HepG2 (cell line): Measurements from ENCODE around the gene ASPRV1. TPM values are rescaled to one million over a fixed set of nuclear protein-coding genes. Genes with fewer than 3 reads are reported as not detected.

Experiments used
- ETV5 ChIP-seq: IDR thresholded peaks from 2 replicates; pipeline ENCODE4 v1.6.1; 2018; ENCODE audit warnings: missing biosample characterization, missing genetic modification reagents, inconsistent platforms, borderline replicate concordance
- FOXA3 ChIP-seq: IDR thresholded peaks from 2 replicates; pipeline ENCODE4 v1.6.1; 2016; ENCODE audit warnings: missing genetic modification reagents, missing compliant biosample characterization
- HNF4A ChIP-seq: sonication (generic); formaldehyde crosslinking; IDR thresholded peaks from 2 replicates; pipeline ENCODE4 v1.4.0; 2020; ENCODE audit warnings: missing genetic modification reagents
- HOXA9 ChIP-seq: sonication (generic); formaldehyde crosslinking; IDR thresholded peaks from 2 replicates; pipeline ENCODE4 v1.8.1; 2022; ENCODE audit warnings: missing genetic modification reagents, mild to moderate bottlenecking, moderate library complexity, borderline replicate concordance
- KLF16 ChIP-seq, 2 experiments: sonication (generic) in 1 of 2; formaldehyde crosslinking in 1 of 2; IDR thresholded peaks; 2 replicates each; pipeline versions ENCODE4 v1.6.1 to v1.8.0; 2016 to 2023; ENCODE audit warnings: missing genetic modification reagents in 2 of 2, missing compliant biosample characterization in 1 of 2
- MBD4 ChIP-seq: IDR thresholded peaks from 2 replicates; pipeline ENCODE4 v1.6.1; 2012; ENCODE audit warnings: low read length, inconsistent platforms, borderline replicate concordance
- MTF1 ChIP-seq: sonication (generic); formaldehyde crosslinking; IDR thresholded peaks from 2 replicates; pipeline ENCODE4 v1.5.0; 2020; ENCODE audit warnings: missing genetic modification reagents
- MXI1 ChIP-seq: IDR thresholded peaks from 3 replicates; pipeline ENCODE4 v1.6.1; 2012; ENCODE audit warnings: low read depth, low read length, inconsistent platforms, borderline replicate concordance
- PITX1 ChIP-seq: sonication (generic); formaldehyde crosslinking; IDR thresholded peaks from 2 replicates; pipeline ENCODE4 v1.5.1; 2020; ENCODE audit warnings: mild to moderate bottlenecking, missing genetic modification reagents
- PTBP1 ChIP-seq: fragments of 200-400 bp; formaldehyde crosslinking; IDR thresholded peaks from 2 replicates; pipeline ENCODE4 v1.6.1; 2018; ENCODE audit warnings: low read length, low read depth; ENCODE audit not compliant: poor library complexity, severe bottlenecking
- SMARCE1 ChIP-seq: fragments of 450-650 bp; IDR thresholded peaks from 2 replicates; pipeline ENCODE4 v1.6.1; 2017; ENCODE audit warnings: borderline replicate concordance
- SNAPC4 ChIP-seq: sonication (generic); formaldehyde crosslinking; IDR thresholded peaks from 2 replicates; pipeline ENCODE4 v1.4.0; 2020; ENCODE audit warnings: mild to moderate bottlenecking, missing genetic modification reagents
- SRY ChIP-seq: sonication (generic); formaldehyde crosslinking; IDR thresholded peaks from 2 replicates; pipeline ENCODE4 v1.8.0; 2022; ENCODE audit warnings: mild to moderate bottlenecking, missing genetic modification reagents
- ZFP62 ChIP-seq: sonication (generic); formaldehyde crosslinking; IDR thresholded peaks from 2 replicates; pipeline ENCODE4 v1.4.0; 2020; ENCODE audit warnings: missing genetic modification reagents
- ZMYM2 ChIP-seq: sonication (generic); formaldehyde crosslinking; IDR thresholded peaks from 2 replicates; pipeline ENCODE4 v1.8.0; 2022; ENCODE audit warnings: mild to moderate bottlenecking, missing genetic modification reagents
- ZNF274 ChIP-seq: sonication (generic); formaldehyde crosslinking; IDR thresholded peaks from 2 replicates; pipeline ENCODE4 v1.5.1; 2020; ENCODE audit warnings: mild to moderate bottlenecking, missing genetic modification reagents
- ZNF414 ChIP-seq: sonication (generic); formaldehyde crosslinking; IDR thresholded peaks from 2 replicates; pipeline ENCODE4 v1.5.0; 2020; ENCODE audit warnings: missing genetic modification reagents
- ZNF652 ChIP-seq: IDR thresholded peaks from 2 replicates; pipeline ENCODE4 v1.6.1; 2016; ENCODE audit warnings: low read depth, borderline replicate concordance
- ZNF703 ChIP-seq: sonication (generic); formaldehyde crosslinking; IDR thresholded peaks from 2 replicates; pipeline ENCODE4 v1.5.1; 2020; ENCODE audit warnings: missing genetic modification reagents, mild to moderate bottlenecking, moderate library complexity, borderline replicate concordance
- ZNF768 ChIP-seq: sonication (generic); formaldehyde crosslinking; IDR thresholded peaks from 2 replicates; pipeline ENCODE4 v1.4.0; 2020; ENCODE audit warnings: missing genetic modification reagents
- polyA plus RNA-seq, 8 experiments: library from polyadenylated mRNA; depleted of rRNA in 3 of 8; stranded (reverse) in 7 of 8; unstranded in 1 of 8; fragments of >200 nt; fragmentation: Illumina TruSeq in 4 of 8; extraction: Trizol in 4 of 8; gene quantifications; 2 replicates each; pipeline versions ENCODE4 v1.2.1 to v1.2.3, GENCODE V29; 2011 to 2016; ENCODE audit warnings: low read depth in 4 of 8, missing spikeins in 1 of 8, mixed read lengths in 1 of 8; ENCODE audit not compliant: insufficient read depth in 1 of 8
- total RNA-seq, 5 experiments: library from RNA; depleted of rRNA; stranded (reverse); fragments of >200 nt; fragmentation: Illumina TruSeq; extraction: Trizol; gene quantifications; 2 replicates each; pipeline ENCODE4 v1.2.3, GENCODE V29; 2016; ENCODE audit warnings: low read depth in 1 of 5
- TF ChIP-seq, protein P1 (sequence below): sonication (generic); formaldehyde crosslinking; IDR thresholded peaks from 2 replicates; pipeline ENCODE4 v1.8.0; 2022; ENCODE audit warnings: missing genetic modification reagents, mild to moderate bottlenecking, borderline replicate concordance

The ASPRV1 gene
- total and polyA plus RNA-seq, 2 of the 13 experiments (the other 11 are each of a cell fraction or from before 2014, with no cell fraction given), result 0.40 to 0.48 TPM

DNA sequence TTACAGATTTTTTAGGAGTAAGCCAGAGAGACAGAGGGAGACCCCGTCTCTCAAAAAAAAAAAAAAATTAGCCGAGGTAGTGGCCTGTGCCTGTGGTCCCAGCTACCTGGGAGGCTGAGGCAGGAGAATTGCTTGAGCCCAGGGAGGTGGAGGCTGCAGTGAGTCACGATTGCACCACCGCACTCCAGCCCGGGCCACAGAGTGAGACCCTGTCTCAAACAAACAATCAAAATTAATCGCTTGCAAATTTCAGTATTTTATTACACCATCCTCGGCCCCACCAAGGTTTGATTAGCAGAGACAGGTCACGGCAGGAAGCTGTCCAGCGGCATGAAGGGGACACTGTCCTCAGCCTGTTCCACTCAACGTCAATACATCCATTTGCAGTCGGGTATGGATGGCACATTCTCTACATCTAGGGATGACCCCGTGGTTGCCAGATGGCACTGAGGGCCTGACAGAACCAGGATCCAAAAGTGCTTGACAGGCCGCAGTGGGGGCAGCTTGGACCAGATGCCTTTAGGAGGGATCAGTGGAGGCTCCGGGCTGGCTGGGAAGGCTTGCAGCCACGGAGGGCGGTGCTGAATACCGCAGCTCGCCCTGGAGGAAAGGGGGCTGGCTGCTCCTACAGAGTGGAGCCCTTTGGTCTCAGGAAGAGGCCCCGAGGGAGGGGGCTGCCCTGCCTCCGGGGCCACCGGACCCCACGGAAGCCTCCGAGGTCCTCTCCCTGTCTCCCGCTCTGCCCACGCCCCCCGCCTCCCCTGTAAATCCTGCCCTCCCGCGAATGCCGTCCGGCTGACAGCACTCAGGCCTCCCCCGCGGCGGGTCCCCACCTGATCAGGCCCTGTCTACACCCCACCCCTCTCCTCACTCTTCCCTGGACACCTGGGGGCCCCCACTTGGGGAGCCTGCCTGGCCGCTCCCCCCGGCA lies 13.1 kb downstream of the ASPRV1 start (continued):
- no peak for TF ChIP-seq SRY (CRISPR knock-in tag)
- no peak for TF ChIP-seq HNF4A (CRISPR knock-in tag)
- TF ChIP-seq PITX1 (CRISPR knock-in tag), result no peak
- peak; percentile 86 for TF ChIP-seq ZNF768
- TF ChIP-seq ETV5 (CRISPR knock-in tag), result no peak
- 0 out of 2 replicates have a peak, but pooled peaks have one; percentile 48 for TF ChIP-seq MBD4
- no peak for TF ChIP-seq ZNF652 (CRISPR knock-in tag)
- no peak for TF ChIP-seq MTF1 (CRISPR knock-in tag)
- TF ChIP-seq ZNF414, result no peak
- TF ChIP-seq PTBP1, result no peak
- TF ChIP-seq SMARCE1, result no peak
- peak; percentile 29; the same call in 1 of the 2 replicates for TF ChIP-seq ZNF274 (CRISPR knock-in tag)
- TF ChIP-seq, protein P1, sequence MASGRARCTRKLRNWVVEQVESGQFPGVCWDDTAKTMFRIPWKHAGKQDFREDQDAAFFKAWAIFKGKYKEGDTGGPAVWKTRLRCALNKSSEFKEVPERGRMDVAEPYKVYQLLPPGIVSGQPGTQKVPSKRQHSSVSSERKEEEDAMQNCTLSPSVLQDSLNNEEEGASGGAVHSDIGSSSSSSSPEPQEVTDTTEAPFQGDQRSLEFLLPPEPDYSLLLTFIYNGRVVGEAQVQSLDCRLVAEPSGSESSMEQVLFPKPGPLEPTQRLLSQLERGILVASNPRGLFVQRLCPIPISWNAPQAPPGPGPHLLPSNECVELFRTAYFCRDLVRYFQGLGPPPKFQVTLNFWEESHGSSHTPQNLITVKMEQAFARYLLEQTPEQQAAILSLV (CRISPR knock-in tag), result peak; percentile 28; the same call in 1 of the 2 replicates
- 0 out of 2 replicates have a peak, but pooled peaks have one; percentile 13 for TF ChIP-seq FOXA3 (CRISPR knock-in tag)
- no peak for TF ChIP-seq ZNF703
- TF ChIP-seq SNAPC4 (CRISPR knock-in tag), result no peak
- no peak for TF ChIP-seq HOXA9
- no peak for TF ChIP-seq KLF16 (CRISPR knock-in tag; IDR thresholded peaks at IDR 0.05)
- no peak for TF ChIP-seq ZFP62 (CRISPR knock-in tag)
- no peak for TF ChIP-seq MXI1
- 0 out of 2 replicates have a peak, but pooled peaks have one; percentile 28 for TF ChIP-seq ZMYM2 (CRISPR knock-in tag)
